ENCODE results near the gene TXNDC17.

DNA sequence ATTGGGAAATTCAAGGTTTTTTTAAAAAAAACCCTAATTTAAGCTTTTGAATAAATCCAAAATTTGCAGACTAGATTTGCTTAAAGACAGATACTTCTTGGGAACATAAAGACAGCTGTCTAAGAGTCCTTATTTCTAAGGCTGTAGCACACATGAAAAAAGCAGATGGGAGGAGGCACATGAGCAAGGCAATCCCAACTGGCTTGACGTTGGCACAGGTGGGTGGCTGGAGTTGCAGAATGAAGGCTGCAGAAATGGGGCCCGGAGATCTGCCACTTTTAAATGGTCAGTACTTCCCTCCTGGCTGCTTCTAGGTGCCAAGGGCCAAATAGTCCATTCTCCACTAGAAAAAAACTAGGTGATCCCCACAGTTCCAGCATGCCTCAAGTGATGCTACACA, 4.8 kb upstream of the TXNDC17 start:
- no peak for TF ChIP-seq CTCF (IDR thresholded peaks at IDR 0.05)
- no peak for TF ChIP-seq POLR2A (IDR thresholded peaks at IDR 0.05)

Data from uterus (tissue), 2 donors.